HEK293 (cell line): ENCODE results near the gene APBB2.

Experiments used
- ATF2 ChIP-seq: fragments of 450-650 bp; formaldehyde crosslinking; IDR thresholded peaks from 2 replicates; pipeline ENCODE4 v1.5.1; 2016; ENCODE audit warnings: missing biosample characterization, missing genetic modification characterization, low read depth
- CTCF ChIP-seq: fragments of 450-650 bp; formaldehyde crosslinking; IDR thresholded peaks from 2 replicates; pipeline ENCODE4 v1.5.1; 2016; ENCODE audit warnings: missing biosample characterization, missing genetic modification characterization
- KLF10 ChIP-seq: fragments of 450-650 bp; IDR thresholded peaks from 2 replicates; pipeline ENCODE4 v1.5.1; 2018; ENCODE audit warnings: missing biosample characterization, mild to moderate bottlenecking, missing genetic modification characterization
- REPIN1 ChIP-seq: fragments of 450-650 bp; formaldehyde crosslinking; IDR thresholded peaks from 2 replicates; pipeline ENCODE4 v1.5.1; 2017; ENCODE audit warnings: missing biosample characterization, missing genetic modification characterization, low read depth
- SCRT2 ChIP-seq: fragments of 450-650 bp; formaldehyde crosslinking; IDR thresholded peaks from 2 replicates; pipeline ENCODE4 v1.5.1; 2016; ENCODE audit warnings: missing biosample characterization, missing genetic modification characterization
- YY1 ChIP-seq: fragments of 450-650 bp; formaldehyde crosslinking; IDR thresholded peaks from 2 replicates; pipeline ENCODE4 v1.5.1; 2018; ENCODE audit warnings: missing biosample characterization, missing genetic modification characterization
- ZBTB6 ChIP-seq: fragments of 450-650 bp; formaldehyde crosslinking; IDR thresholded peaks from 2 replicates; pipeline ENCODE4 v1.5.1; 2017; ENCODE audit warnings: missing biosample characterization, missing genetic modification characterization
- ZEB2 ChIP-seq: fragments of 450-650 bp; formaldehyde crosslinking; IDR thresholded peaks from 2 replicates; pipeline ENCODE4 v1.5.1; 2016; ENCODE audit warnings: missing biosample characterization, missing genetic modification characterization
- ZNF114 ChIP-seq: fragments of 450-650 bp; formaldehyde crosslinking; IDR thresholded peaks from 2 replicates; pipeline ENCODE4 v1.5.0; 2017; ENCODE audit warnings: missing biosample characterization, missing genetic modification characterization
- ZNF335 ChIP-seq: fragments of 450-650 bp; formaldehyde crosslinking; conservative IDR thresholded peaks from 2 replicates; pipeline ENCODE4 v1.5.1; 2016; ENCODE audit warnings: missing biosample characterization, missing genetic modification characterization
- ZNF777 ChIP-seq: fragments of 450-650 bp; formaldehyde crosslinking; IDR thresholded peaks from 2 replicates; pipeline ENCODE4 v1.5.1; 2017; ENCODE audit warnings: missing biosample characterization, missing genetic modification characterization, borderline replicate concordance
- TF ChIP-seq, protein P1 (sequence below): fragments of 450-650 bp; IDR thresholded peaks from 2 replicates; pipeline ENCODE4 v1.5.1; 2018; ENCODE audit warnings: missing biosample characterization, missing genetic modification characterization
- TF ChIP-seq, protein P2 (sequence below): fragments of 450-650 bp; formaldehyde crosslinking; IDR thresholded peaks from 2 replicates; pipeline ENCODE4 v1.5.1; 2016; ENCODE audit warnings: missing biosample characterization, missing genetic modification characterization

- TF ChIP-seq REPIN1 (tag by site-specific recombination): no peak
- no peak for TF ChIP-seq ZBTB6 (tag by site-specific recombination)
- TF ChIP-seq ZNF335: peak; percentile 77
- TF ChIP-seq CTCF (tag by site-specific recombination): no peak
- no peak for TF ChIP-seq ATF2
- no peak for TF ChIP-seq YY1 (tag by site-specific recombination)
- TF ChIP-seq, protein P1, sequence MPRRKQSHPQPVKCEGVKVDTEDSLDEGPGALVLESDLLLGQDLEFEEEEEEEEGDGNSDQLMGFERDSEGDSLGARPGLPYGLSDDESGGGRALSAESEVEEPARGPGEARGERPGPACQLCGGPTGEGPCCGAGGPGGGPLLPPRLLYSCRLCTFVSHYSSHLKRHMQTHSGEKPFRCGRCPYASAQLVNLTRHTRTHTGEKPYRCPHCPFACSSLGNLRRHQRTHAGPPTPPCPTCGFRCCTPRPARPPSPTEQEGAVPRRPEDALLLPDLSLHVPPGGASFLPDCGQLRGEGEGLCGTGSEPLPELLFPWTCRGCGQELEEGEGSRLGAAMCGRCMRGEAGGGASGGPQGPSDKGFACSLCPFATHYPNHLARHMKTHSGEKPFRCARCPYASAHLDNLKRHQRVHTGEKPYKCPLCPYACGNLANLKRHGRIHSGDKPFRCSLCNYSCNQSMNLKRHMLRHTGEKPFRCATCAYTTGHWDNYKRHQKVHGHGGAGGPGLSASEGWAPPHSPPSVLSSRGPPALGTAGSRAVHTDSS (tag by site-specific recombination): no peak
- TF ChIP-seq ZEB2 (tag by site-specific recombination): no peak
- no peak for TF ChIP-seq ZNF114
- no peak for TF ChIP-seq KLF10
- no peak for TF ChIP-seq ZNF777 (tag by site-specific recombination)
- no peak for TF ChIP-seq SCRT2 (tag by site-specific recombination)
- TF ChIP-seq, protein P2, sequence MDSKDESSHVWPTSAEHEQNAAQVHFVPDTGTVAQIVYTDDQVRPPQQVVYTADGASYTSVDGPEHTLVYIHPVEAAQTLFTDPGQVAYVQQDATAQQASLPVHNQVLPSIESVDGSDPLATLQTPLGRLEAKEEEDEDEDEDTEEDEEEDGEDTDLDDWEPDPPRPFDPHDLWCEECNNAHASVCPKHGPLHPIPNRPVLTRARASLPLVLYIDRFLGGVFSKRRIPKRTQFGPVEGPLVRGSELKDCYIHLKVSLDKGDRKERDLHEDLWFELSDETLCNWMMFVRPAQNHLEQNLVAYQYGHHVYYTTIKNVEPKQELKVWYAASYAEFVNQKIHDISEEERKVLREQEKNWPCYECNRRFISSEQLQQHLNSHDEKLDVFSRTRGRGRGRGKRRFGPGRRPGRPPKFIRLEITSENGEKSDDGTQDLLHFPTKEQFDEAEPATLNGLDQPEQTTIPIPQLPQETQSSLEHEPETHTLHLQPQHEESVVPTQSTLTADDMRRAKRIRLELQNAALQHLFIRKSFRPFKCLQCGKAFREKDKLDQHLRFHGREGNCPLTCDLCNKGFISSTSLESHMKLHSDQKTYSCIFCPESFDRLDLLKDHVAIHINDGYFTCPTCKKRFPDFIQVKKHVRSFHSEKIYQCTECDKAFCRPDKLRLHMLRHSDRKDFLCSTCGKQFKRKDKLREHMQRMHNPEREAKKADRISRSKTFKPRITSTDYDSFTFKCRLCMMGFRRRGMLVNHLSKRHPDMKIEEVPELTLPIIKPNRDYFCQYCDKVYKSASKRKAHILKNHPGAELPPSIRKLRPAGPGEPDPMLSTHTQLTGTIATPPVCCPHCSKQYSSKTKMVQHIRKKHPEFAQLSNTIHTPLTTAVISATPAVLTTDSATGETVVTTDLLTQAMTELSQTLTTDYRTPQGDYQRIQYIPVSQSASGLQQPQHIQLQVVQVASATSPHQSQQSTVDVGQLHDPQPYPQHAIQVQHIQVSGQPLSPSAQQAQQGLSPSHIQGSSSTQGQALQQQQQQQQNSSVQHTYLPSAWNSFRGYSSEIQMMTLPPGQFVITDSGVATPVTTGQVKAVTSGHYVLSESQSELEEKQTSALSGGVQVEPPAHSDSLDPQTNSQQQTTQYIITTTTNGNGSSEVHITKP (tag by site-specific recombination): no peak
These were observed 444 bp upstream of the APBB2 start for GRCh38 chr4:41214825-41215146.
